Measurements from ENCODE around the gene PRPF38A. TPM values are rescaled to one million over a fixed set of nuclear protein-coding genes. Genes with fewer than 3 reads are reported as not detected.
A peak's percentile ranks its signal among the peaks of the same experiment; 100 is the strongest.

The PRPF38A gene
- polyA plus RNA-seq, 3 donors: 19.7 to 30.9 (median 25.2) TPM

GRCh38 chr1:52400131-52400530 is 4.3 kb upstream of the PRPF38A start:
- WGBS (ENCODE audit: insufficient coverage): 100% methylated on average over 2 of the region's 6 CpGs
- H3K27ac Mint-ChIP-seq: no peak overlapping the region
- DNase-seq: no peak
- Histone ChIP-seq H3K4me1 (ENCODE audit: control insufficient read depth in 1 of 2, insufficient read depth in 2 of 2, low read length in 2 of 2) (peaks cover 10 to 11% of the 10 kb centered on the region in 2 donors), H2AFZ (ENCODE audit: insufficient read depth, low read depth, low read length, poor library complexity, severe bottlenecking) (no peak overlapping the region), H3K9me3 (replicated peaks in 1 of 2; ENCODE audit: control insufficient read depth in 1 of 2, insufficient read depth in 1 of 2, low read length in 2 of 2) (no peaks in the 10 kb centered on the region), H3K9ac (ENCODE audit: insufficient read depth, low read length, poor library complexity, severe bottlenecking) (no peak overlapping the region), H3K4me3 (replicated peaks in 1 of 3; ENCODE audit: low read depth in 2 of 3, low read length in 3 of 3) (no peak overlapping the region), H3K79me2 (ENCODE audit: insufficient read depth, low read length) (peaks cover 60% of the 10 kb centered on the region), H3K4me2 (replicated peaks; ENCODE audit: extremely low read depth, low read length, poor library complexity, severe bottlenecking) (no peak overlapping the region), H4K20me1 (ENCODE audit: insufficient read depth, low read length) (no peaks in the 10 kb centered on the region), H3K27me3 (ENCODE audit: control insufficient read depth in 2 of 2, insufficient read depth in 2 of 2, low read length in 2 of 2) (no peaks in the 10 kb centered on the region), H3K36me3 (replicated peaks in 1 of 2; ENCODE audit: control insufficient read depth in 1 of 2, insufficient read depth in 2 of 2, low read length in 2 of 2) (peaks cover 9 to 49% of the 10 kb centered on the region in 2 donors), H3K27ac (ENCODE audit: low read depth in 1 of 2, low read length in 2 of 2) (no peak overlapping the region)
- peaks cover 10% of the 10 kb centered on the region for H3K4me1 Mint-ChIP-seq
- H3K27me3 Mint-ChIP-seq (ENCODE audit: low read depth in 3 of 3): peaks cover 0 to 1% (median 0%) of the 10 kb centered on the region in 3 donors
- intact Hi-C loops (cut with micrococcal nuclease): loop anchor here (5.0 to 10.0 kb wide), 5 partner anchors 155 to 525 kb away; partner anchors contain the start of genes NRDC (in 2 of the 2), BTF3L4 (in 1 of the 2), COA7 (in 1 of the 2) and TUT4 (in 1 of the 2)
- TF ChIP-seq, protein P1, sequence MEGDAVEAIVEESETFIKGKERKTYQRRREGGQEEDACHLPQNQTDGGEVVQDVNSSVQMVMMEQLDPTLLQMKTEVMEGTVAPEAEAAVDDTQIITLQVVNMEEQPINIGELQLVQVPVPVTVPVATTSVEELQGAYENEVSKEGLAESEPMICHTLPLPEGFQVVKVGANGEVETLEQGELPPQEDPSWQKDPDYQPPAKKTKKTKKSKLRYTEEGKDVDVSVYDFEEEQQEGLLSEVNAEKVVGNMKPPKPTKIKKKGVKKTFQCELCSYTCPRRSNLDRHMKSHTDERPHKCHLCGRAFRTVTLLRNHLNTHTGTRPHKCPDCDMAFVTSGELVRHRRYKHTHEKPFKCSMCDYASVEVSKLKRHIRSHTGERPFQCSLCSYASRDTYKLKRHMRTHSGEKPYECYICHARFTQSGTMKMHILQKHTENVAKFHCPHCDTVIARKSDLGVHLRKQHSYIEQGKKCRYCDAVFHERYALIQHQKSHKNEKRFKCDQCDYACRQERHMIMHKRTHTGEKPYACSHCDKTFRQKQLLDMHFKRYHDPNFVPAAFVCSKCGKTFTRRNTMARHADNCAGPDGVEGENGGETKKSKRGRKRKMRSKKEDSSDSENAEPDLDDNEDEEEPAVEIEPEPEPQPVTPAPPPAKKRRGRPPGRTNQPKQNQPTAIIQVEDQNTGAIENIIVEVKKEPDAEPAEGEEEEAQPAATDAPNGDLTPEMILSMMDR (IDR thresholded peaks at IDR 0.05): no peak
- H3K4me3 Mint-ChIP-seq: no peak overlapping the region
- peaks cover 0 to 3% (median 0%) of the 10 kb centered on the region in 7 donors for H3K9me3 Mint-ChIP-seq
- H3K36me3 Mint-ChIP-seq: peaks cover 33 to 47% of the 10 kb centered on the region in 2 donors

- peaks cover 30% of the 10 kb centered on the region for H3K4me1 Mint-ChIP-seq
- peak overlapping the region; percentile 82 for H3K4me2 ChIP-seq (replicated peaks; ENCODE audit: extremely low read depth, low read length, poor library complexity, severe bottlenecking)
- H3K4me3 ChIP-seq (replicated peaks in 1 of 3; ENCODE audit: low read depth in 2 of 3, low read length in 3 of 3): peak overlapping the region in 1 of 3 experiments; percentile 98
- TF ChIP-seq, protein P1 (IDR thresholded peaks at IDR 0.05): no peak
- no peaks in the 10 kb centered on the region for H3K9me3 ChIP-seq (replicated peaks in 1 of 2; ENCODE audit: control insufficient read depth in 1 of 2, insufficient read depth in 1 of 2, low read length in 2 of 2)
- peaks cover 17 to 40% of the 10 kb centered on the region in 2 donors for H3K36me3 Mint-ChIP-seq
- no peak overlapping the region for H3K9ac ChIP-seq (ENCODE audit: insufficient read depth, low read length, poor library complexity, severe bottlenecking)
- peaks cover 76% of the 10 kb centered on the region for H3K79me2 ChIP-seq (ENCODE audit: insufficient read depth, low read length)
- H3K36me3 ChIP-seq (replicated peaks in 1 of 2; ENCODE audit: control insufficient read depth in 1 of 2, insufficient read depth in 2 of 2, low read length in 2 of 2): peaks cover 6 to 34% of the 10 kb centered on the region in 2 donors
- no peak for DNase-seq
- peak overlapping the region; percentile 98 for H2AFZ ChIP-seq (ENCODE audit: insufficient read depth, low read depth, low read length, poor library complexity, severe bottlenecking)
- intact Hi-C loops (cut with micrococcal nuclease): loop anchor here (5.0 to 10.0 kb wide), 5 partner anchors 152 to 528 kb away; partner anchors contain the start of genes NRDC (in 2 of the 2), BTF3L4 (in 1 of the 2), COA7 (in 1 of the 2) and TUT4 (in 1 of the 2)
- peaks cover 27 to 32% of the 10 kb centered on the region in 2 donors for H3K4me1 ChIP-seq (ENCODE audit: control insufficient read depth in 1 of 2, insufficient read depth in 2 of 2, low read length in 2 of 2)
- H3K27me3 ChIP-seq (ENCODE audit: control insufficient read depth in 2 of 2, insufficient read depth in 2 of 2, low read length in 2 of 2): no peaks in the 10 kb centered on the region
- peaks cover 0 to 1% (median 0%) of the 10 kb centered on the region in 3 donors for H3K27me3 Mint-ChIP-seq (ENCODE audit: low read depth in 3 of 3)
- WGBS (ENCODE audit: insufficient coverage): no CpG with 5 or more reads among the region's 3 CpGs
- peaks cover 0 to 3% (median 0%) of the 10 kb centered on the region in 7 donors for H3K9me3 Mint-ChIP-seq
- peak overlapping the region in 2 of 7 donors; percentile 74 to 98 for H3K27ac Mint-ChIP-seq
- no peak overlapping the region for H3K4me3 Mint-ChIP-seq
- peak overlapping the region in 1 of 2 donors; percentile 99 for H3K27ac ChIP-seq (ENCODE audit: low read depth in 1 of 2, low read length in 2 of 2)
- H4K20me1 ChIP-seq (ENCODE audit: insufficient read depth, low read length): no peaks in the 10 kb centered on the region
Measured at GRCh38 chr1:52402860-52403240, 1.6 kb upstream of the PRPF38A start.

Data from CD14-positive monocyte (primary cell).